Activated CD4-positive, alpha-beta T cell treated with anti-CD3 and anti-CD28 coated beads, Interleukin-2, amount 10 ng/mL, durations not matched to agents 24 days and 14 days (primary cell): ENCODE results near the gene PPP2R2C. TPM values are rescaled to one million over a fixed set of nuclear protein-coding genes. Genes with fewer than 3 reads are reported as not detected.

Source experiments
- DNase-seq: peaks from one replicate; pipeline ENCODE4 v3.0.0; 2022
- H3K27ac Mint-ChIP-seq: one replicate; pipeline ENCODE4 v1.8.0; 2022; ENCODE audit warnings: mild to moderate bottlenecking, mixed read lengths
- H3K27me3 Mint-ChIP-seq: one replicate; pipeline ENCODE4 v1.8.0; 2022; ENCODE audit warnings: mixed read lengths
- H3K36me3 Mint-ChIP-seq: one replicate; pipeline ENCODE4 v1.8.0; 2022; ENCODE audit warnings: low read depth, mild to moderate bottlenecking, mixed read lengths
- H3K4me1 Mint-ChIP-seq: one replicate; pipeline ENCODE4 v1.8.0; 2021; ENCODE audit warnings: mixed read lengths
- H3K4me3 Mint-ChIP-seq: one replicate; pipeline ENCODE4 v1.8.0; 2022; ENCODE audit warnings: mild to moderate bottlenecking, moderate library complexity, mixed read lengths
- H3K9me3 Mint-ChIP-seq: one replicate; pipeline ENCODE4 v1.8.0; 2021; ENCODE audit warnings: mixed read lengths
- intact Hi-C: fragments of 100-400 bp; cut with micrococcal nuclease; formaldehyde crosslinking; loops from one replicate; pipeline ENCODE4 v1.15.1; 2023
- total RNA-seq: library from RNA; stranded (reverse); gene quantifications from 2 replicates; pipeline ENCODE4 v1.2.3, GENCODE V29; 2022

Gene PPP2R2C
- total RNA-seq, 1 donor from 2014 or later: not detected

DNA sequence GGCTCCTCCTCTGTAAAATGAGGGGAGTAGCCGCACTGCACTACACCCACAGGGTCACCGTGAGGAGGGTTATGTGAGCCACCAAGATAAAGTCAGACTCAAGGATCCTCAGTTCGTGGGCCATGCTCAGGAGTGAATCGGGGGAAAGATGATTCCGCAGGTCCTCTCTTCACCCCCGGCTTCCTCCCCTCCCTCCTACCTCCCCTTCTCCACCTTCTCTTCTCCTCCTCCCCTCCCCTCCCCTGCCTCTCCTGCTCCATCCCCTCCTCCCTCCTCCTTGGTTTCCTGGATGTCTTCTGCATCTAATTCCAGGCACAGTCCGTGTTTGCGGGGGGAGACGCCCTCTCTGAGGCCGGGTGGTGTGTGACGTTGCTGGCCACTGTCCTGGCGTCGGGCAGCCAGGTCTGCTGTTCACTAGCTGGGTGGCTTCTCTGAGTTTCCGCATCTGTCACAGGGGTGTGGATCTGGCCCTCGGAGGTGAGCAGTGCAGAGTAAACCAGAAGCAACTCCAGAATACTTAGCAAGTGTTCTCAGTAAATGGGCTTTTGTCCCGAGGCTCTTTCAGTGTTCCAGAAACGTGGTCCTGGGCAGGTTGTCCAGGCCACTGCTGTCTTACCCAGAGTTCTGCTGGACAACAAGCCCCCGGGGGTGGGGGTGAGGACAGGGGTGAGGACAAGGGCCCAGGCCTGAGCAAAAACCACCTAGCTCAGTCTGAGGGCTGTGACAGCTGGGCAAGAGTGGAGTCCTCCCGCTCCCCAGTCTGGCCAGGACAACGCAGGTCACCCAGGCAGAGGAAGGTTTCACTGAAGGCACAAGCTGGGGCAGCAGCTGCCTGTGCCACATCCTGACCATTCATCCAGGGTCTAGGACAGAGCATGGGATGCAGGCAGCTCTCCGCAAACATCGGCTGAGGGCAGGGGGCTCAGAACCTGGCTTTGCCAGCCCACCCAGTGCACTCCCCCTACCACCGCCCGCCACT lies 92.4 kb downstream of the PPP2R2C start:
- Mint-ChIP-seq H3K4me3 (no peak overlapping the region), H3K36me3 (no peaks in the 10 kb centered on the region)
- intact Hi-C loops: no loop called here

GRCh38 chr4:6378493-6379445 lies 93.6 kb downstream of the PPP2R2C start:
- Mint-ChIP-seq H3K27me3 (peaks cover 3% of the 10 kb centered on the region), H3K9me3 (no peaks in the 10 kb centered on the region), H3K4me3 (no peak overlapping the region), H3K36me3 (no peaks in the 10 kb centered on the region), H3K4me1 (no peaks in the 10 kb centered on the region), H3K27ac (no peak overlapping the region)
- DNase-seq: no peak
- intact Hi-C loops: no loop called here

More for the DNA sequence above, 92.4 kb downstream of the PPP2R2C start:
- DNase-seq: no peak
- H3K9me3 Mint-ChIP-seq: no peaks in the 10 kb centered on the region
- H3K4me1 Mint-ChIP-seq: no peaks in the 10 kb centered on the region
- peaks cover 3% of the 10 kb centered on the region for H3K27me3 Mint-ChIP-seq
- no peak overlapping the region for H3K27ac Mint-ChIP-seq

DNA sequence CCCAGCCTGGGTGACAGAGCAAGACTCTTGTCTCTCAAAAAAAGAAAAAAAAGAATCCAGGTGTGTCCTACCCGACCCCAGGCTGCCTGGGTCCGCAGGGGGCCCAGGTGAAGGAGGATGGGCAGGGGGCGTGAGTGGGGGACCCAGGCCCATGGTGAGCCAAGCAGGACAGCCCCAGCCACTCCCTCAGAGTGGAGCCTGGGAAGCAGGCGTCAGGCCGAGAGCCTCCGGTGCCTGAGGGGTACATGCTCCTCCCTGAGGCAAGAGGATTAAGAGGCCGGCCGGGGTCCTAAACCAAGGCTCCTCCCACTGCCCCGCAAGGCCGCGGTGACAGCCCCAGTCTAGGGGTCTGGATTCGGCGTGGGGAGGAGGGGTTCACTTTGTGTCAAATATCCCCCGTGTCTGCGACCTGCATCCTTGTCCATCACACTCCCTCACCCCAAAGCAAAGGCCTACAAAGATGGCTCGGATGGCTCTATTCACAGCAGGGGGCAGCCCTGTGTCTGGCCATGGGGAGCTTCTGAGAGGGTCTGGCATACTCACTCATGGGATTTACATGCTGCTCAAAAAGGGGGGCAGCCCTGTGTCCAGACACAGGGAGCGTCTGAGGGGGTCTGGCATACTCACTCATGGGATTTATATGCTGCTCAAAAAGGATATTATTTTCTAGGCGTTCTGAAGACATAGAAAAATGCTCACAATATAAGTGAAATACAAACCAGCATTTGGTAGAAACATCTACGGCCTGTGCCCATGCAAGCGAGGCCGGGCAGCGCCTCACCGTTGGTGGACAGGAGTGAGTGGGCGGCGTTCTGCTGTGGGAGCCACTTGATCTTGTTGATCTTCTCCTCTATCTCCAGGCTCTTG lies 94.6 kb downstream of the PPP2R2C start:
- intact Hi-C loops: no loop called here
- Mint-ChIP-seq H3K9me3 (no peaks in the 10 kb centered on the region), H3K4me1 (no peaks in the 10 kb centered on the region), H3K27me3 (peaks cover 3% of the 10 kb centered on the region), H3K4me3 (no peak overlapping the region), H3K36me3 (no peaks in the 10 kb centered on the region), H3K27ac (no peak overlapping the region)
- DNase-seq: no peak

GRCh38 chr4:6375620-6376295 lies 96.7 kb downstream of the PPP2R2C start:
- Mint-ChIP-seq H3K27me3 (peaks cover 3% of the 10 kb centered on the region), H3K36me3 (no peaks in the 10 kb centered on the region)
- intact Hi-C loops: no loop called here

GRCh38 chr4:6374575-6374974 lies 97.8 kb downstream of the PPP2R2C start:
- Mint-ChIP-seq H3K27me3 (peaks cover 2% of the 10 kb centered on the region), H3K4me1 (no peaks in the 10 kb centered on the region), H3K36me3 (no peaks in the 10 kb centered on the region), H3K4me3 (no peak overlapping the region), H3K27ac (no peak overlapping the region), H3K9me3 (no peaks in the 10 kb centered on the region)
- no peak for DNase-seq
- intact Hi-C loops: no loop called here

More at GRCh38 chr4:6375620-6376295, 96.7 kb downstream of the PPP2R2C start:
- no peak for DNase-seq
- H3K27ac Mint-ChIP-seq: no peak overlapping the region
- H3K4me3 Mint-ChIP-seq: no peak overlapping the region
- H3K4me1 Mint-ChIP-seq: no peaks in the 10 kb centered on the region
- H3K9me3 Mint-ChIP-seq: no peaks in the 10 kb centered on the region

GRCh38 chr4:6373541-6374410 lies 98.6 kb downstream of the PPP2R2C start:
- Mint-ChIP-seq H3K4me3 (no peak overlapping the region), H3K36me3 (no peaks in the 10 kb centered on the region), H3K9me3 (no peaks in the 10 kb centered on the region), H3K4me1 (no peaks in the 10 kb centered on the region), H3K27me3 (no peaks in the 10 kb centered on the region), H3K27ac (no peak overlapping the region)
- intact Hi-C loops: no loop called here
- DNase-seq: no peak

DNA sequence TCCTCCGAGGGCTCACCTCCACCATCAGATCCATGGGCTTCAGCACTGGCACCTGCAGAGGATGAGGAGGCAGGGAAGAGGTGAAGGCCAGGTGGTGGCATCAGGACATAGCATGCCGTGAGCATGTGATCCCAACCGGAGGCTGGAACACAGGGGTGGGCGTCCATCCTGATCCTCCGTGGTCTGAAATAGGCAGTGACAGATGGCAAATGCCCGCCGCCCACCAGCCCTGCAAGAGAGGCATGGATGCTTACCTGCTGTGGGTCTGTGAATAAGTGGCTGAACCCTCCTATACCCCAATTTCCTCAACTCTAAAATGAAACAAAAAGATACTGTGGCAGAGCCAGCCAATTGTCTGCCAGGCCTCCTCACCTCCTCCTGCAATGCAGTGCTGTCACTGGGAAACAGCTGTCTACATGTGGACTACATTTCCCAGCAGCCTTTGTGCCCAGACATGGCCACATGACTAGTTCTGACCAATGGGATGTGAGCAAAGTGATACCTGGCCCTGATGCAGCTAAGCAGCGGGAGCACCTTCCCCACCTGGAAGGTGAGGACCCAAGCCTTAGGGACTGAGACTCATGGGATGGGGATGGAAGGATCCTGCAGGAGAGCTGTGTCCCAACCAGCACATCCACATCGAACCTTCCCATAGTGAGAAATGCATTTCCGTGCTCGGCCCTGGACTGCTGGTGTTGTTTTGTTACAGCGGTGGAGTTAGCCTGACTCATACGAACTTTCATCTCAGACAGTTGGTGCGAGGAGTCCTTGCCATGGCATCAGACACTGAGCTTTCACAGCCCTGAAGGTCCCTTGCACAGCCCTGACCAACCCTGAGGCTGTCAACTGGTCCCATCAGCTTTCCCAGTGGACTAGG lies 99.5 kb downstream of the PPP2R2C start:
- Mint-ChIP-seq H3K36me3 (no peaks in the 10 kb centered on the region), H3K27ac (no peak overlapping the region), H3K4me3 (no peak overlapping the region), H3K4me1 (no peaks in the 10 kb centered on the region), H3K27me3 (no peaks in the 10 kb centered on the region), H3K9me3 (no peaks in the 10 kb centered on the region)
- peak; percentile 75 for DNase-seq
- intact Hi-C loops: no loop called here

DNA sequence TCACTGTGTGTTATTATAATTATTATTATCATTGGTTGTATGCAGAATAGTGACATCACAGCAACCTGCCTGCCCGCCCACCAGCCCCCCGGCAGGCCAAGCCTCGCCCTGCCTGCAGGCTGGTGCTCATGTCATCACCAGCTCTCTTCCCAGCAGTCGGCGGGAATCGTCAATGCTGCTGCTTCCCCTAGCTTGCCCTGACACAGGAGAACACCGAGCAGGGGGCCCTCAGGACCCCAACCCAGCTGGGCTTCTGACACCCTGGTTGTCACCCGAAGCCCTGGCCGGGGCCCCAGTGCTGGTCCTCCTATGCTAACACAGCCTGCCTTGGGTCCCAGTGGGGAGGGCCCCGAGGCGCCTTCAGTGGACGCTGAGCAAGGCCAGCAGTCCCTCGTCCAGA lies 100.6 kb downstream of the PPP2R2C start:
- Mint-ChIP-seq H3K27me3 (no peaks in the 10 kb centered on the region), H3K27ac (no peak overlapping the region), H3K9me3 (no peaks in the 10 kb centered on the region), H3K36me3 (no peaks in the 10 kb centered on the region), H3K4me1 (no peaks in the 10 kb centered on the region), H3K4me3 (no peak overlapping the region)
- intact Hi-C loops: no loop called here
- no peak for DNase-seq

- intact Hi-C loops: no loop called here
- DNase-seq: no peak
- no peak overlapping the region for H3K4me3 Mint-ChIP-seq
- H3K36me3 Mint-ChIP-seq: no peaks in the 10 kb centered on the region
- H3K27me3 Mint-ChIP-seq: no peaks in the 10 kb centered on the region
- no peaks in the 10 kb centered on the region for H3K4me1 Mint-ChIP-seq
- no peaks in the 10 kb centered on the region for H3K9me3 Mint-ChIP-seq
- H3K27ac Mint-ChIP-seq: no peak overlapping the region
These were observed 101.1 kb downstream of the PPP2R2C start for GRCh38 chr4:6371271-6371670.

DNA sequence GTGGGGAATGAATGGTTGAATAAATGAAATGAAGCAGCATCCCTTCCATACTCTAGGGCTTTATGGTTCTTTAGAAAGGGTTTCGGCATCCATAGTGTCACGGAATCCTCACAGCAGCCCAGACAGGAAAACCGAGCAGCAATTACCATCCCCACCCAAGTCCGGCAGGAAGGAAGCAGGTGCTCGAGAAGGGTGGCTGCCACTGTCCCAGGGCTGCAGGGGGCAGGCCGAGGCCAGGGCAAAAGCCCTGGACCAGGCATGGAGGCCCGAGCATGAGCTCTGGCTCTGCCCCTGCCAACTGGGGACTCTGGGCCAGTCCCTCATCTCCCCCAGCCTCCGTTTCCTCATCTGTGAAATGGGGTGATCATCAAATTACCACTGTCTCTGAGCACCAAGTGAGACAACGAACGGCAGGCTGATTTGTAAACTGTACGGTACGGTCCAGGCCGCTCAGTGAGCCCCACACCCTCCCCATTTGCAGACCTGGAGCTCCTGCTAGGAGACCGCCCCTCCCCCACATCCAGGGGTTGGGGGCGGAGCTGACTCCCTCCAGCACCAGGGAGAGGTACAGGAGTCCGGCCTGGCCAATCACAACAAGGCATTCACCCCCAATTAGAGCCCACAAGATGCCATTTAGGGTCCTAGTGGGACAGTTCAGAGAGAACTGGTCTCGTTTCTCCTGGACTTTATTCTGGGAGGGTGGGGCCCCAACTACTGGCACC lies 102.3 kb downstream of the PPP2R2C start:
- intact Hi-C loops: no loop called here
- no peaks in the 10 kb centered on the region for H3K9me3 Mint-ChIP-seq
- no peak overlapping the region for H3K27ac Mint-ChIP-seq
- H3K4me1 Mint-ChIP-seq: no peaks in the 10 kb centered on the region
- H3K36me3 Mint-ChIP-seq: no peaks in the 10 kb centered on the region
- H3K27me3 Mint-ChIP-seq: no peaks in the 10 kb centered on the region
- DNase-seq: no peak
- no peak overlapping the region for H3K4me3 Mint-ChIP-seq

- DNase-seq: no peak
- Mint-ChIP-seq H3K36me3 (no peaks in the 10 kb centered on the region), H3K27me3 (no peaks in the 10 kb centered on the region), H3K4me3 (no peak overlapping the region), H3K9me3 (no peaks in the 10 kb centered on the region), H3K27ac (no peak overlapping the region), H3K4me1 (no peaks in the 10 kb centered on the region)
- intact Hi-C loops: no loop called here
These were observed 102.9 kb downstream of the PPP2R2C start for GRCh38 chr4:6369511-6369910.
